EL (cell line): ENCODE results near the gene BTC.
"Not testable (repeated sequence)": the region's sequence is repeated elsewhere in the genome, so short reads cannot be mapped to it uniquely, and the experiment has no call there.

ENCODE experiments used
- DNase-seq: peaks from one replicate; pipeline ENCODE4 v3.0.0-alpha.2; 2016

Gene BTC, protein sequence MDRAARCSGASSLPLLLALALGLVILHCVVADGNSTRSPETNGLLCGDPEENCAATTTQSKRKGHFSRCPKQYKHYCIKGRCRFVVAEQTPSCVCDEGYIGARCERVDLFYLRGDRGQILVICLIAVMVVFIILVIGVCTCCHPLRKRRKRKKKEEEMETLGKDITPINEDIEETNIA

DNA sequence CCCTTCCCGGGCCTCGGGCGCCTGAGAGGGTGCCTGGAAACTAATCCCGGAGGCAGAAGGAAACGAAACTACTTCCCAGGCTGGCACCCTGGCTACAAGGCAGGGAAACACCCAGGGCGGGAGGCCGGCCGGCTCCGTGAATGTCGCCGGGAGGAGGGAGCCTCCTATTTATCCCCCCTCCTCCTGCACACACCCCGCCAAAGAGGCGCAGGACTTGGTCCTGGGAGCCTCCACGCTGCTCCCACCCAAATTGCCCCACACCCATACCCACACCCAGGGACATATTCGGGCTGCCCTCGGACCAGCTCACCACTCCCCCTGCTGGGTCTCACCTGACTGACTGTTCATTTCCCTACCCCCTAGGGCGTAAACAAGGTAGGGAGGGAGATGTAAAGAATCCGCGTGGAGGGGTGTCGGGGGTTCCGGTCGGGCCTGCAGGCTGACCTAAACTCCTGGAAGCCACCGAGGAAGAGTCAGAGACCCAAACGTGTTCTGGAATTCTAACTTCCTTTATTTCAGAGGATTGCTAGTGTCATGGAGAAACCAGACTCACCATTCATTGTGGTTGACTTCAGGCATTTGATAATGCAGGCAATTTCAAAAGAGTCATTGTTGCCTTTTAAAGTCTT is at the start of gene BTC:
Gene BTC, minus strand, starts transcription at position 142 of the 629 bp plus-strand sequence. CDS start 198 bp downstream, outside the sequence.
- peak; percentile 18 for DNase-seq

DNA sequence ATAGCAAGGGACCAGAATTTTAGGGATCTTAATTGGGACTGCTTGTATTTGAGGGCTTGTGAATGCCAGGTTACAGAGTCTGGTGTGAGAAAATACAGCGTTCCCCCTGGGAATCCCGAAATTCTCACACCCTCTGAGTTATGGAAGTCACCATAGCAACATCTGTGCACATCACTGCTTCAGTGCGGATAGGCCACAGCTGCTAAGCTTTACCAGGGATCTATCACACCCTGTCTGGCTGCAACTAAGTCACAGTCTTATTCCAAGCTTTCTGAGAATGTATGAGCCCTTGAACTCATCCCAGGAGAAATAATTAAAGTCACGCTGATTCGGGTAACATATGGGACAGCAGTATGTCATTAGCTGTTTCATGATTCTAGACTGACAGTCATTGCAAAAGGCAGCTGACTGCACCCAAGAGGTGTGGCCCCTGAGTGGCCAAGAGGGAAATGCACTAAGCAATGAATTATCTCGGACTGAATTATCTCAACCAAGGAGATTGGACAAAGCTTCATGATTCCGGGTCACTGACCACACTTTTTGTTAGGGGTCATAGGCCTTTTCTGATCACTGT is 46.7 kb upstream of the BTC start:
- no peak for DNase-seq

DNA sequence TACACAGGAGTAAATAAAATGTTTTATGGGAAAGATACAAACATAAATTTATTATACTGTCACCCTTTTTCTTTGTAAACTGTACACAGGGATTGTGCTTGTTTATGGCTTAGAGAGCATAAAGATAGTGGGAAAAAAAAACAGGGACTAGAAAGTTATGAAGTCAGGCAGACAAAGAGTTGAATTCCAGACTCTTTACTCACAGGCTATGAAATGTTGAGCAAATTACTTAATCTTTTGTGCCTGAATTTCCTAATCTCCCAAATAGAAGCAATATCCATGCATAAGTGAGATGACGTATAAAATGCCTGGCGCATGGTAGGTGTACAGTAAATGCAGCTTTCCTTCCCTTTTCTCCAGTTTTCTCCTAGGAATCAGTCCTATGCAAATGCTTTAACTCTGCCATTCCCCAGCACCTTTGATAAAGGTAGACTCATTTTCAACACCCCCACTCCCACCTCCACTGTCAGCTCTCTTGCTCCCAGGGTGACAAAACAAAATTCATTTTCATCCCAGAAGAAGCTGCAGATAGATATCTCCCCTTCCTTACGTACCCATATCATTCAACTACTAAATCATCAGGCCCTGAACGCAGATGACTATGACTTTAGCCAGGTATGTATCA is 44.5 kb upstream of the BTC start:
- DNase-seq = peak; percentile 11

DNA sequence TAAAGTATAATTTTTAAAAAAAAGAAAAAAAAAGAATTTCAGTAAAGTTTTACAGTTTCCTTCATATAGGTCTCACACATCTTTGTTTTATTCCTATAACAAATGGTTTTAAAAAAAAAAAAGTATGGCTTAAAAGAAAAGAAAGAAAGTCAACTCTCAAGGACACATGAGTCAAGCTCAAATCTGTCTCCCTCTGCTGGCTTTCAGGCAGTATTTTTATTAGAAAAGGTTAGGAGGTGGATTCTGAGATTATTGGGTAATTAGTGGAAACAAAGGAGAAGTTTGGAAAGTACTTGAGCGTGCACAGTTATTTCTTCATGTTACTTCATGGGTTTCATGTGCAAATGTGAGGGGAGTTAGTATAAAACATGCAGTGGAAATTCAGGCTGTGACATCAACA is 36.6 kb upstream of the BTC start:
- no peak for DNase-seq

DNA sequence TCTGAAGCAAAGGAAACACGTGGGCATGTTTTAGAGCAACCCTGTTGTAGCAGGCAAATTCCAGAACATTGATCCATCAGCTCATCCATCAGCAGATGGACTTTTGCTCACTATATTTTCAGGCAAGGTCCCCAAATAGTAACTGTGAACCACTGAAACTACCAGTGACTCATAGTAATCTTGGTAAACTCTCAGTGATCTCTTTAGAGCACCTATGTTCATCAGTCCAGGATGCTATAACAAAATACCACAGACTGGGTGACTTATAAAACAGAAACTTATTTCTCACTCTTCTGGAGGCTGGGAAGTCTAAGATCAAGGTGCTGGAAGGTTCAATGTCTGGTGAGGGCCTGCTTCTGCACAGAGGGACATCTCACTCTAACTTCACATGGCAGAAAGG is 28.9 kb upstream of the BTC start:
- DNase-seq = no peak

DNA sequence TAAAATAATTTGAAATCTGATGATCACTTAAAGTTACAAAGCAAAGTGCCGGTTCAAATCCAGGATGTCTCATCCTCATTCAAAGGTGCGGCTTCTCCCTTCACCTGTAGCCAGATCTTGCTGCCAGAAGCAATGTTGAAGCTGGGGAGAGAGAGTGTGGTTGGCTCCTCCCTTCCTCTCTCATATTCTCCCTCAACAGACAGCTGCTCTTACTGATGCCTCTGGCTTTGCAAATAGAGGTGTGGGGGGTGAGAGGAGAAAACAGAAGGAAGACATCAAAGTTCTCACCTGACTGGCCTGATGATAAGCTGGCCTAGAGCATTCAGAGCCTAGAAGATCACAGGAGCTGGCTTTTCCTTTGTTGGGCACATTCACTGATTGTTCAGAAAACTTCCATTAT is 28.3 kb upstream of the BTC start:
- no peak for DNase-seq

DNA sequence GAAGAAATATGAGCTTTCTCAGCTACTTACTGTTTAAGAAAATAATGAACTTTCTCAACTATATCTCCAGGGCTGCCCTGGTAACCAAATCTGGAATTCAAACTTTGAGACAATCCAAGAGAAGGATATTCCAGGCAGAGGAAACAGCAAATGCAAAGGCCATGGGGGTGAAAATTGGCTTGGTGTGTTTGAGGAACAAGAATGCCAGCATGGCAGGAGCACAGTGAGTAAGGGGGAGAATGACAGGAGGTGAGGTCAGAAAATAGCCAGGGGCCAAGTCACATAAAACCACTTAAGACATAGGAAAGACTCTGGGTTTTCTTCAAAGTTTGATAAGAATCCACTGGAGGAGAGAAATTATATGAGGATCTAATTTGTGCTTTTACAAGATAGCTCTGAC is 27.2 kb upstream of the BTC start:
- DNase-seq = no peak

DNA sequence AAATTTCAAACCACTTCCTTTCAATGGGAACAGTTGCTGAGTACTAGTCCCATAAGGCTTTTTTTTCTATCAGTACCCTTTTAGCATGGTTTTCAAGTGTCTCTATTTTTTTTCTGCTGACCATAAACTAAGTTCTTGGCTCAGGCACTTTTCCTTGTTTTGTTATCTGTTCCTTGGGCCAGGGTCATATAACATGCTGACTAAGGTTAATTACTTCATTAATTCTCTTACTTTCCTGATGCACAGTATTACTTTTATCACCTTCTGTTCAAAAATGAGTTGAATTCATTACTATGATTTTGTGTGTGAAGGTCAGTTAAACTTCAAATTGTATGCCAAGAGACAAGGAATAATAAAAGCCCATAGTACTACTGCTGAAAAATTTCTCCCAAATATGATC is 19.7 kb upstream of the BTC start:
- DNase-seq = no peak

DNA sequence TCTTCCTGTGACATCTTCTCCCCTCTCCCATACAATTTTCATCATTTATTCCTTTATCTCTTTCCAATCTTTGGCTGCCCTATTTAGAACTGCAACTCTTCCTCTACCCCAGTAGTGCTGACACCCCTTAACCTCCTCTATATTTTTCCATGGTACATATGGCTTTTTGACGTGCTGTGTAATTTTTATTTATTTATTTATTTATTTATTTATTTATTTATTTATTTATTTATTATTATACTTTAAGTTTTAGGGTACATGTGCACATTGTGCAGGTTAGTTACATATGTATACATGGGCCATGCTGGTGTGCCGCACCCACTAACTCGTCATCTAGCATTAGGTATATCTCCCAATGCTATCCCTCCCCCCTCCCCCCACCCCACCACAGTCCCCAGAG is 17.7 kb upstream of the BTC start:
- not testable (repeated sequence) for DNase-seq

DNA sequence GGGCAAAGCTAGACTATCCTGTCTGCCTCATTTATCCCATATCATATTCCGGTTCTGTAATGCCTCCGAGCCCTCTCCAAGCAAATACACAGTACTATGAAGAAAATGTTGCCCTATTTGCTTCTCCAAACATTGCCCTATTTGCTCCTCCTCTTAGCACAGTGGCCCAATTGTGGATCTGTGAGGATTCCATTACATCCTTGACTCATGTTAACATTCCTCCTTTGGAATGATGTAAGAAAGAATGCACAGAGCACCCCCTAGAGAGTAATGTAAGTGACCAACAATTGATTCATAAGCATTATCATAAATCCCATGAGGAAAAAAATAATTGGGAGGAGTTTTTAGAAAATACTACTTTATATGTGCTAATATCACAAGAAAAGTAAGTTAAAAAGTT is 11.3 kb upstream of the BTC start:
- DNase-seq = peak; percentile 59

DNA sequence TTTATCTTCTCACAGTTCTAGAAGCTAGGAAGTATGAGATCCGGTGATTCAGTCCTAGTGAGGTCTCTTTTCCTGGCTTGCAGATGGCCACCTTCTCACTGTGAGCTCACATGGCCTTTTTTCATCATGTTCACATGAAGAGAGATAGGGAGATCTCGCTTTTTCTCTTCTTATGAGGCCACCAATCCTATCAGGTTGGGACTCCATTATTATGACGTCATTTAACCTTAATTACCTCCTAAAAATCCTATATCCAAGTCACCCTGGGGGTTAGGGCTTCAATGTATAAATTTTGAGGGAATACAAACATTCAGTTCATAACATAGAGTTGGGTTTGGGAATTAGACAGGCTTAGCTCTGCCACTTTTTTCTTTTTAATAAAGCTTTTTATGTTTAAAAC is 6.0 kb upstream of the BTC start:
- DNase-seq = no peak

DNA sequence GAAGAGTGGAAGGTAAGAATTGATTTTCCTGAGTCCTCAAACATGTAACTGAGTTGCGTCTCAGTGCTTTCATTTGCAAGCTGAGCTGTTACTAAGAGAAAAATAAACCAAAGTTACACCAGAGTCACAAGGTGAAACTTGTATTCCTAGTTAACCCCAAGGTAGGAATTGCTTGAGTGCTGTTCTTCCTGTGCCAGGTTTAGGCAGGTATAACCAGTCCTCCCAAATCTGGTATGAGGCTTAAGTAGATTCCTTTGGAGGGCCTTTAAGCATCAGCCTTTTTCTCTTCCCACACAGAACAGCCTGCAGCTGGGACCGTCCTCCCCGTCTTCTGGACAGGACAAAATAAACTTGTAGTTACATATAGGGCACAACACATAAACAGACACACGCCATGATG is 2.3 kb upstream of the BTC start:
- no peak for DNase-seq

DNA sequence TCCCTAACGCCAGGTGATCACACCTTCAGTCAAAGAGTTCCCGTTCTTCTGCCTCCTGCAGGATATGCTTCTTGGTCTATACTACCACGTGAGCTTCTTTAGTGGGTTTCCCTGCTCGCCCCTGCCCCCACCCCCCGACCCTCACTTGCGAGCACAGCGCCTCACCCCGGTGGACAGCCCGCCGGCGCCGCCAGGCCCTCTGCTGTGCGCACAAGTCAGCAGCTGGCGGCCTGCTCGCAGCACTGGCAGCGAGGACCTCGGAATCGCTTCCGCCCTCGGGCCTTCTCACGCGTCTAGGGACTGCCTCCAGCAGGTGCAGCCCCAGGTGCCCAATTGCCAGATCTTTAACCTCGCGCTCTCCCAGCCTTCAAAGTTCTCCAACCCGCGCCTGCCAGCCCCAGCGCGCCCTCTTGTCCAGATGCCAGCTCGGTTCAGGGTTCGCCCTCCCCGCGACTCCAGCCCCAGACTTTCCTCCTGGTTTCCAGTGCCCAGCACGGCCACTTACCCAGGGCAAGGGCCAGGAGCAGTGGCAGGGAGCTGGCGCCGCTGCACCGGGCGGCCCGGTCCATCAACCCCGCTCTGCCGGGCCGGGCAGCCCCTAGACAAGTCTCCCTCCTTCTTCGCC is 454 bp downstream of the BTC start:
- peak; percentile 25 for DNase-seq

DNA sequence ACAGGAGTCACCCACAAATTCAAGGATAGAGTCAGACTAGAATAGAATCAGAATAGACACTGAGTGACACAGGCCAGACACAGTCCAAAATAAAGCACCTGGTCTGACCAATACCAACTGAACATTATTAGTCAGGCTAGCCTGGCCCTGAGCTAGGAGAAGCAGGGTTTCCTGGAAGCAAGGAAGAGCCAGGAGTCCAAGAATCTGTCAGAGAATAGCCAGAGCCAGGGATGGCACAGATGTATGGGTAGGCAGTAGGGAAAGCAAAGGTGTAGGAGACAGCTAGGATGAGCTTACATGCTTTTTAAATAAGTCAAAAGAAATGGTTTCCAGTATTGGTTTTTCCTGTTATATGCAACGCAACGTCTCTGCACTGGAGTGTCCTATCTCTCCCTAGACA is 3.7 kb downstream of the BTC start:
- no peak for DNase-seq

DNA sequence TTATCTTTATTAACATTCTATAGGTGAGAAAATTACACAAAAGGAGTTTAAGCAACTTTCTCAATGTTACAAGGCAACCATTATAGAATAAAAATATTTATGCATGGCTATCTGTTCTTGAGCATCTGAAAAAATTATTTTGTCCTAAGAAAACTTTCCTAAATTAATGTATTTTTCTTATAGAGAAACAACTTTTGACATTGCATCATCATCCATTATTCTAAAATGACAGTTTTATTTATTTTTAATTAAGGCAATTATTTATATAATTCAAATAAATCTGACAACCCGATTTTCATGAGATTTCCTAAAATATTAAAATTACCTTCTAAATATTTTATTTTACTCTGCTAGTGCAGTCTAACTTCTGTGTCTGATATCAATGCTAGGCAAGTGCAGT is 4.8 kb downstream of the BTC start:
- no peak for DNase-seq

DNA sequence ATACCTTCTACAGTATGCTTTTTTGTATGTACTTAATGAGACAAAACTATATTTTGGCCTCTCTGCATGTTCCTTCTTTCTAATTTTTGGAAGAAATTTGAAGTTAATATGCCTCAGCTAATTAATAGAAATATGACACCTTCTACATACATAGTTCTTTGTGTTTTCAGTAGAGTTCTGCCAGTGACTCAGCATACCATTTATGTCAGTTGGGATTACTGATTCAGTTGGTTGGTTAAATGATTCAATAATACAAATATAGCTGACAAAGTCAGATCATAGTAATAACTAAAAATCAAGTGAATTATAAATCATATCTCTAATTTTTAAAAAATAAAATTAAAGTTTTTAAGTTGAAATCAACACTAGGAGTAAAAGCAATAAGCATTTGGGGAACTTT is 16.8 kb downstream of the BTC start:
- DNase-seq = no peak

DNA sequence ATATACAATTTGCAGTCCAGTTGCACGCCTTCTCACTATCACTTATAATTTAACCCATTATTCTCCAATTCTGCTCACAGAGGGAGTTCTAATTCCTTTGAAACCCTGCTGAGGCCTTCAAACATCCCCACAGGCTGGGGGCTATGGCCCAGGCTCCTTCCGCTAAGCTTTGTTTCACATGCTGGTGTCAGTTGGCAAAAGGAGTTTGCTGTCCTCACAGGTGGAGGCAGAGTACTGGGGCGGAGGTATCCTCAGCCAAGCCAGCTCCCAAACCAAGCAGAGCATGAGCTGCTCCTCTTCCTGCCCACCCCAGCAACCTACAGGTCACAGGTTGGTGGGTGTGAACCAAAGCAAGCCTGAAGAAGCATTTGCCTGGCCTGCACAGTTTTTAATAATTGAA is 21.5 kb downstream of the BTC start:
- no peak for DNase-seq

DNA sequence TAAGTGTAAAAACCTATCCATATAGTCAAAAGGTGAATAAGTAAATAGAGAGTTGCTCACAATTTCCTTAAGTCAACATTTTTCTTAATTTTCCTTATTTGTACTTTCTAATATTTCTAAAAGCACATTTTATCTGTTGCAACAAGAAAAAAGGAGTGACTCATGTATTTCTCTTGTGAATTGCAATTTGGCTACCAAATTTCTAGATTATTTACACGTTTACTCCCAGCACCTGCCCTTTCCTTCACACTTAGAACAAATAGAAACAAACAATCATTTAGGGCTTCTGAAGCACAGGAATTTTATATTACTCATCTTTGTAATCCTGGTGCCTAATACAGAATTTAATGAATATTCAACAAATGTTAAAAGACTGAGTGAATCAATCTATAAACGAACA is 22.2 kb downstream of the BTC start:
- no peak for DNase-seq

DNA sequence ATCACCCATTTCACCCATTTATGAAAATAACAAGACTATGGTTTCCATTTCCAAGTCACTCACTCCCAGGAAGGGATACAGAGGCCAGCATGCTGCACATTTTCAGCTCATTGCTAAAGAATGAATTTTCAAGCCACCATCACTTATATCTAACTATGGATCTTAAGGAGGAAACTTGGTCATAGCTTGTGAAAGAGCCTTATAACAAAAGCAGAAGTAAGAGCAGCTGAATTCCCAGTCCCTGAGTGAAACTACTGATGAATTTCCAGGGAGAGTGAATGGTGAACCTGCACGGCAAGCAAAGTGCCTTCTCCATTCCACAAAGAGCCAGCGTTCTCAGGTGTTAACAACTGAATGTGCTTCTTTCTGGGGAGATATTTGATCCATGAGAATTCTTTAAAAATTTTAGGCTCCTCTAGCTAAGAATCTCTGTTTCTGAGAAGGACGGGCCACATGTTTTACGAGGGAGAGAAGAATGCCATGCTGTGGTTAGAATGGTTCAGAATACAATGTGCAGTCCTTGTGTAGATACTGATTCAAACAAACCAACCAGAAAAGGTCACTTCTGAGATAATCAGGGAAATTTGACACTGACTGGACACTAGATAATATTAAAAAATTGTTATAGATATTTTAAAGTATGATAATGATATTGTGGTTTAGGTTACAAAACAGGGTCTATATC is 24.0 kb downstream of the BTC start:
- no peak for DNase-seq

DNA sequence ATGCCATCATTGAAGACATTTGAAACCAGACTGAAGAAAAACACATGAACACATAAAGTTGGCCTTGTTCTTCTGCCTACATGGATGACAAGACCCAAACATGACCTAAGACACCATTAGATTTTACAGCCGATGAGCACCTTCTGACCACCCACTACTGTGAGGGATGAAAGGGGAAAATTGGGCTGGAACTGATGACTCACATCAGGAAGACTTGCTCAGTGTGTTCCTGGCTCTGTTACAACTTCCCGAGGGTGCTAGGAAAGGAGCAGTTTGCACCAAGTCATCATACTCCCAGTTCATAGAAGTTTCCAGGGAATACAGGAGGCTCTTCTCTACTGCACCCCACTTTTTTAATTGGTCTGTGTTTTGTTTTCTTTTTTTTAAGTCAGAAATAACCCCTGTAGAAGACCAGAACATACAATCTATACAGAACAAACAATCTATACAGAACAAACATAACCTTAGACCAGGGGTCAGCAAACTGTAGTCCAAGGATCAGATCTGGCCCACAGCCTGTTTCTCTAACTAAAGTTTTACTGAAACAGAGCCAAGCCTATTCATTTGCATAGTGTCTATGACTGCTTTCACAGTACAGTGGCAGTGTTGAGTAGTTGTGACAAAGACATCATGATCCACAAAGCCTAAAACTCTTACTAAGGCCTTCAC is 25.3 kb downstream of the BTC start:
- DNase-seq = peak; percentile 47

DNA sequence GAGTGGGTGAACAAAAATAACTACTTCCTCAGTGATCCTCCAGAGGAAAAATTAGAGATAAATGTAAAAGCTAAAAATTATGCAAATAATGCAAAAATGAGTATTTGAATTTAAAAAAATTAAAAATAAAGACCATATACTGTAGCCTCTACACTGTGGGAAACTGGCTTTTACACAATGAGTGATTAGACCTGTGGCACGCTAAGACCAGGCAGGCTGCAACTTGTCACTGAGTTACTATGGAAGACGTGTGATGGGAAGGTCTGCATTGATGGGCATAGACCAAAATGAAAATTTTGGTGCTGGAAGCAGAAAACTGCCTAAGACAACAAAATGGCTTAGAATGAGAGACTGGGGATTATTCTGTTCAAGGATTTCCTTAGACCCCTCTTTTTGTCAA is 30.2 kb downstream of the BTC start:
- DNase-seq = no peak

DNA sequence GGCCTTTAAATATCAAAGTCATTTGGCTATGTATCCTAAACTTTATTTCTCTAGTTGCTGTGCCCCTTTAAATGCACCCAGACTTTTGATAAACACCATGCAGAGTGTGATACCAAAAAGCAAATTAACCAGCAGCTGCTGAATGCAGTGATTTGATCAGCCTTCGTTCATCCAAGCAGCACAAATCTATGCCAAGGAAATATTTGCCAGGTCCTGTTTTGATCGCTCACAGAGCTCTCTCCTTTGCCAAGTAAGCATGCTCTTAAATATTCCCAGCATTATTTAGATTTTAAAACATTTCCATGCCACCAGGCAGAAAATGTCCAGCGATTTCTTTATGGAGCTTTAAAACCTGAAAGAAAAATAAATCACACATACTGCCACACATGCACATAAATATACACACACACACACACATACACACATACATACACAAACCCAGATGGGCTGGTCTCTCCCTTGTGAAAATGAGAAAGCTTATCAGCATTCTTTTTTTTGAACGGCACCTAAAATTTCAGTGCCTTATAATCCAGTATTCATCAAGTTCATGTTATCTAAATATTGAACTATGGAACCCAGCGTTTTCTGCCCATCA is 35.7 kb downstream of the BTC start:
- DNase-seq = no peak
